HG03571 (cell line): Measurements from ENCODE around the gene GABRA5.

Experiments used
- ATAC-seq: cut with Tn5 transposase; IDR thresholded peaks from one replicate; pipeline ENCODE4 v1.9.1; 2021; ENCODE audit not compliant: unreplicated experiment

The GABRA5 gene

GRCh38 chr15:26921433-26921832 is 54.6 kb downstream of the GABRA5 start:
- ATAC-seq: no peak

DNA sequence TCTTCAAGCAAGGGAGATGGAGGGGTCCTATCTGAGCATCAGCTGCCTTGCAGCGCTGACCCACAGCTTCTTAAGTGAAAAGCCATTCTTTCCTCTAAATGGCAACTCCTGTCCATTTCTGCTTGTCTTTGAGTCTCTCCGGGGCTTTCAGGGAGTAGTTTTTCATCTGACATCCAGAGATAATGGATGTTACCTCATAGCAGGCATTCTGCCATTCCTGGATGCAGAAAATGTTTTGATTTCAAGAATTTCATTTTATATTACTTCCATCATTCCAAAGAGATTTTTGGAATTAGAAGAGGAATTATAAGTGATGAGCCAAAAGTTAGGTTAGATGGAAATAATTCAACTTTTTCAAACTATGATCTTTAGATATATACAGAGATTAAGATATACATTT is 59.2 kb downstream of the GABRA5 start:
- ATAC-seq: no peak

GRCh38 chr15:26928051-26928450 is 61.2 kb downstream of the GABRA5 start:
- no peak for ATAC-seq

- no peak for ATAC-seq
Measured at GRCh38 chr15:26929588-26929987, 62.7 kb downstream of the GABRA5 start.

DNA sequence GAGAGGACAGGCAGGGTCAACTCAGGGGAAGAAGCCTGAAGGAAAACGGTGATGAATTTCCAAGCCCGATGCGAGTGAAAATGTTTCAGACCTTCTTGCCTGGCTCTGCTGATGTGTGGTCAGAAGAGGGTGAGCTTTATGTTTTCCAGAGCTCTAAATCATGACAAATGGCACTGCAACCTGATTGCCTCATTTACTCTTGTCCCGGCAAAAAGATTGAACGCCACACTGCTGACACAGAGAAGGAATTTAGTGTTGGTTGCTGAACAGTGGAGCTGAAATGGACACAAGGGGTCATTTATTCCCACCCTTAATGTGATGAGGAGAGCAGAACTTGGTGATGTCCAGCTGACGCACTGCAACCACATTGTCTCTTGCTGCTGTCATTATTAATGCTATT is 68.0 kb downstream of the GABRA5 start:
- no peak for ATAC-seq

DNA sequence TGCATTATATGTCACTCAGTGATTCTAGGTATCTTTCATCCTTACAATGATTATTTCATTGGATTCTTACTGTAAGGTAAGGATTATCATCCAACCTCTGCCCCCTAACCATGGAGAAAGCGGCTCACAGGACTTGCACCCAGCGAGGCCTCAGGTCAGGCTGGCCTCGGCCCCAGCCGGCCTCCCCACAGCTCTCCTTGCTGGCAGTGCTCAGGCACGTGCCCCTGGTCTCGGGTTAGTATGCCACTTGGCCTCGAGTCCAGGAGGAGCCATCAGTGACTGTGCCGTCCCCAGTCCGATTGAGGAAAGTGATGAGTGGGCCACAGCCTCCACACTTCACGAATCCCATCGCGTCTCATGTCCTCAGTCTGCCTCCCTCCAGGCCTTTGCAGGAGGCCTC is 68.5 kb downstream of the GABRA5 start:
- no peak for ATAC-seq

- ATAC-seq: no peak
Measured at GRCh38 chr15:26936502-26936901, 69.6 kb downstream of the GABRA5 start.

GRCh38 chr15:26937134-26937533 is 70.3 kb downstream of the GABRA5 start:
- no peak for ATAC-seq

GRCh38 chr15:26939398-26939797 is 72.5 kb downstream of the GABRA5 start:
- ATAC-seq: no peak

DNA sequence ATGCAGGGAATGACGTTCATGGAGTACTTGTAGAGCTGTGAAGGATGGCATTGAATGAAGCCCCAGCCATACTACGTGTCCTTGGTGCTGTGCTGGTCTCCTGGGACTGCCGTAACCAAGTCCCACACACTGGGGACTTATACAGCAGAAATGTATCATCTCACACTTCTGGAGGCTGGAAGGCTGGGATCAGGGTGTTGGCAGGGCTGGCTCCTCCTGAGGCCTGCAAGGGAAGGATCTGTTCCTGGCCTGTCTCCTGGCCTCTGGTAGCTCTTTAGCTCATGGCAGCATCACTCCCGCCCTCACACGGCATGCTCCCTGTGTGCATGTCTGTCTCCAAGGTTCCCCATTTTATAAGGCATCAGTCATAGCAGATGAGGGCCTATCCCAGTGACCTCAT is 74.6 kb downstream of the GABRA5 start:
- ATAC-seq: no peak

- ATAC-seq: no peak
Measured at GRCh38 chr15:26943866-26944265, 77.0 kb downstream of the GABRA5 start.

DNA sequence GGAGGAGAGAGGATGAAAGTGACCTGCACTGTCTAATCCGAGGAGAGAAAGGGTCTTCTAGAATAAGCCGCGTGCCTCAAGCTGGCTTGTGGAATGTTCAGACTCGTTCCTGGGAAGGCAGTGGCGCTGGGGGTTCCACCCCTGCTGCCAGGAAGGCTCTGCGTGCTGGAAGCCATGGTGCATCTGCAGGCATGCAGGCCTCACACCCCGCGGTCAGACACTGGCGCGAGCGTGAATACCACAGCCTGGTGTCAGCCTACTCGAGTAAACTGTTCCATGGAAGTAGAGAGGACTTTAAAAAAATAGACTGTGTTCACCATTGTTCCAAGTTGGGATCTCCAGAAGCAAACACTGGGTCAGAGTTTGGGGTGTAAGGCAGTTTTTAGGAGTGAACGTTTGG is 78.2 kb downstream of the GABRA5 start:
- no peak for ATAC-seq

GRCh38 chr15:26950001-26950400 is 83.1 kb downstream of the GABRA5 start:
- ATAC-seq: no peak

GRCh38 chr15:26954403-26954802 is 87.5 kb downstream of the GABRA5 start:
- ATAC-seq: no peak

DNA sequence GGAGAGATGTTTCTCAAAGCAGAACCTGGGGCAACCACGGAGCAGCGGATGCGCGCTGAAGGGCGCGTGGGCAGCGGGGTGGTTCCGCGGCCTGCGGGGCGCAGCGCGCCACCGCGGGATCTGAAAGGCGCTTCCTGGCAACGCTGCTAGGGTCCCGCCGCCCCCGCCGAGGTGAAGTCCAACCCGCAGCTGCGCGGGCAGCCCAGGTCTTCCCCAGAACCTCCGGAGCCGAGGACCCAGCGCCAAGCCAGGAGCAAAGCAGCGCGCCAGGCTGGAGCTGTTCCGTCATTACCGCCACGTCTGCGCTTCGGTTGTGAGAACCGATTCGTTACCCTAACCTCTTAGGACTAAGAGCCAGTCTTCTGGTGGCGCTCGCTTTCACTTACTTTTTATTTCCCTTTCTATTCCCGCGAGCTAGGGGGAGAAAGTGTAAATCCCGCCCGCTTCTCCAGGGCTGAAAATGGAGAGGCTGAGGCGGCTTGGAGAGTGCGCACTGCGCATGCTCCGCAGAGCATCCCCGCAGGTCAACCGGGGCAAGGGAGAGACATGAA is 100.9 kb downstream of the GABRA5 start:
- ATAC-seq: no peak

- ATAC-seq: no peak
Measured at GRCh38 chr15:26968806-26969205, 101.9 kb downstream of the GABRA5 start.

DNA sequence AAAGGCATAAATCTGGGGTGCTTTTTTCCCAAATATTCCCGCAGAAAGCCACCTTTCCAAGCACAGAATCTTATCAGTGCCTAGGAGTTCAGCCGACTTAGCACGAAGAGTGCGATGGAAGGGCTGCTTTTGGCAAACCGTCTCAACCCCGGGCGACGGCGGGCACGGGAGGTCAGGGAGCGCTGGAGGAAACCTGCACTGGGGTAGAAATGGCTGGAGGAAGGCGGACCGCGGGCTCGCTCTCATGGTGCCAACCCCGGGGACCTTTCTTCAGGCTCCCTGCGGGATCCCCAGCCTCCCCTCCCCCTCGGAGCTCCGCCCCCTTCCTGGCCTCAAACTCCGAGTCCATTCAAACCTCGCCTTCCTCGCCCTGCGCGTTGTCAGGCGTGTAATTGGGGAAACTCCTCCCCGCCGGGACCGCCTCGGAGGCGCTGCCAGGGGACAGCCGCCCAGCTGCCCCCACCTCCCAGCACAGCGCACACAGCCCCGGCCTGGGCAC is 103.9 kb downstream of the GABRA5 start, which contains the start of gene GABRG3:
GABRG3 (plus strand) TSS at position 470 of the 499 bp plus-strand sequence.
- ATAC-seq: no peak

GRCh38 chr15:26971271-26972018 is 104.6 kb downstream of the GABRA5 start:
- no peak for ATAC-seq

- no peak for ATAC-seq
Measured at GRCh38 chr15:26972636-26973035, 105.8 kb downstream of the GABRA5 start.

DNA sequence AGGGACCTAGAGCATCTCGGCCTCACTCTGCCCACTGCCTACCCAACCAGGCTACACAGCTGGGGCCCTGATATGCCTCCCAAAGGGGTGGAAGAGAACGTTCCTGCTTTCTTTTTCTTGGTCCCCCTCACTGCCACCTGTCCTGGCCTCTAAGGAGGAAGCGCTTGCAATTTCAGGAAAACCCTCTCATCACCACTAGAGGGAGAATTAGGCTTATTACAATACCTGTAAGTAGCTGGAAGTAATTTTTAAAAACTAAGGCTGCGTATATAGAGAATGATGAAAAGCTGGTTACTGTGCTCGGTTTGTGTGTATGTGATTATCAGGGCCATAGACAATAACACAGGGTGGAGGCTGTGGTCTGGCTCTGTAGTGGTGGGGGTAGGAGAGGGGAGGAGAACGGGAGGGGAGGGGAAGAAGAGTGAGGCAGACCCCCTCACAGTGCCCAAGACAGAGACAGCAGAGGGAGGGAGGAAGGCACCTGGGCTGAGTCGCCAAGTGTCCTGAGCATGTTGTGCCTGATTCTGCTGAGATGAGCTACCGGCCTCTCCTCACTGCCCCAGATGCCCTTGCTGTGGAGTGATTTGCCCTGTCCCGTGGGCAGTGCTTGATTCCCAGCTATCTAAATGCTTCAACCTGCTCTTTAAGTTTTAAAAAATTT is 107.4 kb downstream of the GABRA5 start:
- no peak for ATAC-seq

GRCh38 chr15:26981492-26981891 is 114.6 kb downstream of the GABRA5 start:
- no peak for ATAC-seq

DNA sequence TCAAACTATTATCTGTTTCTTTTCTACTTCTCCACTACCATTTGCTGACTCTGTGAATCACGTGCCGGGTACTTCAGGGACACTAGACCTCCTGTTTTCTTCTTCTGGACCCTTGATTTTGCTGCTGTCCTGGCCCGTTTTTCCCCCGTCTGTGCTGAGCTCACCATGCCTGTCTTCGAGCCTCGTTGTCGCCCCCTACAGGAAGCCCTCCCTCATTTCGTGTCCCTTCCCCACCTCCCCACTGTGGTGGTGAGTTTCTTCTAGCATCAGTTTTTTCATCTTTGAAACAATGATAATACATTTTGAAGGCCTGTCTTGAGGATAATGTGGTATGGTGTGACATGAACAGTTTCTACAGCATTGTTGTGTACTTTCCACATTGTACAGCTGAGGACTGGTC is 117.0 kb downstream of the GABRA5 start:
- ATAC-seq: no peak
